Renal cortex interstitium (tissue), 11 donors: ENCODE results near the gene DBN1. TPM values are rescaled to one million over a fixed set of nuclear protein-coding genes. Genes with fewer than 3 reads are reported as not detected.
A peak's percentile ranks its signal among the peaks of the same experiment; 100 is the strongest.

Experiments used
- DNase-seq, 11 donors: peaks; one replicate each; pipeline ENCODE4 v3.0.0-alpha.2; 2013; ENCODE audit warnings: low read depth in 9 of 11, low spot score in 4 of 11; ENCODE audit errors: extremely low read depth in 1 of 11
- polyA plus RNA-seq, 3 donors: library from polyadenylated mRNA; unstranded; fragments of 120-200 nt; gene quantifications; one replicate each; pipeline ENCODE4 v1.2.1, GENCODE V29; 2013; ENCODE audit not compliant: insufficient read length in 3 of 3

The DBN1 gene
- polyA plus RNA-seq, 3 donors: 169 to 239 (median 183) TPM

- DNase-seq: no peak
These were observed 9.6 kb upstream of the DBN1 start for GRCh38 chr5:177483042-177483441.

GRCh38 chr5:177482359-177482795, 8.9 kb upstream of the DBN1 start:
- no peak for DNase-seq

- peak in 2 of 11 donors; percentile 48 to 55 for DNase-seq
These were observed 6.3 kb upstream of the DBN1 start for GRCh38 chr5:177479774-177480173.

GRCh38 chr5:177478711-177479646, 5.5 kb upstream of the DBN1 start:
- DNase-seq: no peak

- no peak for DNase-seq
These were observed 4.5 kb upstream of the DBN1 start for GRCh38 chr5:177477701-177478477.

- no peak for DNase-seq
These were observed 3.2 kb upstream of the DBN1 start for GRCh38 chr5:177476531-177477233.

- DNase-seq: no peak
These were observed 2.4 kb upstream of the DBN1 start for GRCh38 chr5:177475563-177476427.

GRCh38 chr5:177474846-177475562, 1.6 kb upstream of the DBN1 start:
- DNase-seq: no peak

- no peak for DNase-seq
These were observed 605 bp upstream of the DBN1 start for GRCh38 chr5:177474002-177474476.

GRCh38 chr5:177472460-177473442, 683 bp downstream of the DBN1 start:
- DNase-seq: peak in 1 of 11 donors; percentile 52

GRCh38 chr5:177471610-177472356, 1.7 kb downstream of the DBN1 start:
- no peak for DNase-seq

GRCh38 chr5:177470759-177471536, 2.5 kb downstream of the DBN1 start:
- no peak for DNase-seq

- DNase-seq: no peak
These were observed 3.5 kb downstream of the DBN1 start for GRCh38 chr5:177469750-177470525.
